NCI-H1092 treated with DMSO at 0.1 percent for 48 hours (cell line): ENCODE results near the gene FMO5.
"Not testable (repeated sequence)": the region's sequence is repeated elsewhere in the genome, so short reads cannot be mapped to it uniquely, and the experiment has no call there.

Source experiments
- DNase-seq: peaks from one replicate; lab custom pipeline; 2025; lab: John Stamatoyannopoulos, UW

Gene FMO5, protein sequence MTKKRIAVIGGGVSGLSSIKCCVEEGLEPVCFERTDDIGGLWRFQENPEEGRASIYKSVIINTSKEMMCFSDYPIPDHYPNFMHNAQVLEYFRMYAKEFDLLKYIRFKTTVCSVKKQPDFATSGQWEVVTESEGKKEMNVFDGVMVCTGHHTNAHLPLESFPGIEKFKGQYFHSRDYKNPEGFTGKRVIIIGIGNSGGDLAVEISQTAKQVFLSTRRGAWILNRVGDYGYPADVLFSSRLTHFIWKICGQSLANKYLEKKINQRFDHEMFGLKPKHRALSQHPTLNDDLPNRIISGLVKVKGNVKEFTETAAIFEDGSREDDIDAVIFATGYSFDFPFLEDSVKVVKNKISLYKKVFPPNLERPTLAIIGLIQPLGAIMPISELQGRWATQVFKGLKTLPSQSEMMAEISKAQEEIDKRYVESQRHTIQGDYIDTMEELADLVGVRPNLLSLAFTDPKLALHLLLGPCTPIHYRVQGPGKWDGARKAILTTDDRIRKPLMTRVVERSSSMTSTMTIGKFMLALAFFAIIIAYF

DNA sequence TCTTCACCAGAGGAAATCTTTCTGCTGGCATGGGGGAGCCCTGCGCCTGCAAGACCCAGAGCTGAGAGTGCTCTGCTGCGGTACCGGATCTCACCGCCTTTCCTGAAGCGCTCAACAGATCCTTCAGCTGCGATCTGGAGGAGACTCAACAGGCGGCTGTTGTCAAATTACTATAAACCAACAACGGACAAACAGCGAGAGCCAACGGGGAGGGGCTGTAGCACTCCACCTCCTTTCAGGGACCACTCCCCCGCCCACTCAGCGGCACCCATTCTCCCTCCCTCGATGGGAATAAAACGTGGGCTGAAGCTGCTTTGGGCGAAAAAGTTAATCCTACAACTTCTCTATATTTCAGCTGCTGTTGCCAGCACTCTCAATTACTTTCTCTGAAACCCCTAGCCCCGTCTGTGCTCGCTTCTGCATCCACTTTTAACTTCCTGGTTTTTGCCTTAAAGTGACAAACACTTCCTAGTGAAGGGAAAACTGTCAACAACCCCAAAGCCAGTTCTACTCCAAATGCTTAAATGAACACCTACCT lies at the start of gene FMO5:
Gene FMO5 (minus strand): TSS at position 147 of the 538 bp plus-strand sequence. CDS start 310 bp downstream, outside the sequence.
- DNase-seq, result peak; percentile 38

DNA sequence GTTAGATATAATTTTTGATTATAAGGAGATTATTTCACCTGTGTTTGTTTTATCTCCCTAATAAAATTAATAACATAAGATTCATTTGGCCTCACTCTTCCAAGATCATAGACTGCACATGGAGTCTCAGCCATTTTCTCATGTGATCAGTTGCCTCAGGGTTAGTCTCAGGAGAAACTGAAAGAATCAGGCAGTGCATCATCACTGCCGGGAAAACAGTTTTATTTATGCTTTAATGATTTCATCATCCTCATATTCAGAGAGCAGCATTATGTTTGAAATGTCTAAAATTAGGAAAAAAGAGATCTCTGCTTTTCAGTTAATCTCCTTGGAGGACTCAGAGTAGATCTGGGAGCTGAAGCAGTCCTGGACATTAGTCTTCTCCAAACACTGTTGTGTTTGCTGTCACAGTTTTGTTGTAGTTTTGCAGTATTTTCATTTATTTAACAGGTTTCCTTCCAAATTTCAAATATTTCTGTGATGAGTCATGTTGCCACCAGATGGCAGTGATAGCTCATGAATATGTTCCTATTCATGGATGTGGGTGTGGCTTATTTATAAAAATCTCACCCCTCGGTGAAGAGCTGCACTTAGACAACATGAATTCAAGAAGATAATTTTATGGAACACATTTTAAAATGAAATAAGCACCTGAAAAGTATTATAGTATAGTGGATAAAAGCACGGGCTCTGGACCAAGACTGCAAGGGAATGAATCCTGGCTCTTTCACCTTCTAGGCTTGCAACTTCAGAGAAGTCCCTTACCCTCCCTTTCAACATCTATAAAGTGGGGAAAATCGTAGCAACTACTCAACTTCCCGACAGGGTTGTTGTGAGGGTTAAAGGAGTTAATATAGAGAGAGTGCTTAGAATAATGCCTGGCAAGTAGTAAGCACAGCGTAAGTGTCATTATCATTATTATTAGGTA lies 48.5 kb upstream of the FMO5 start:
- DNase-seq, result peak; percentile 58

DNA sequence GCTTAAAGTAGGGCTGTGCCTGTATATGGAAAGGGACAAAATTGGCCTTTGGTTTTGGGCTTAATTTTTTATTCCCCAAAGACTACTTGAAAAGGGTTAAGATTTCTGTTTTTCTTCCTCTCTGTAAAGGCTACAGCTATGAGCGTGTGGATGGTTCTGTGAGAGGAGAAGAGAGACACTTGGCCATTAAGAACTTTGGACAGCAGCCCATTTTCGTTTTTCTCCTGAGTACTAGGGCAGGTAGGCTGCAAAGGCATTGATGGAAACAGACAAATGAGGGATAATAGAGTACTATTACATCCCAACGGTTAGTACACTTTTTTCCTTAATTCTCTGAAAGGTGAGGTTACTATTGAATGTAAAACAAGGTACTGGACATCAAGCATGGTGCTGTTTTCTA lies 46.9 kb upstream of the FMO5 start:
- DNase-seq, result no peak

DNA sequence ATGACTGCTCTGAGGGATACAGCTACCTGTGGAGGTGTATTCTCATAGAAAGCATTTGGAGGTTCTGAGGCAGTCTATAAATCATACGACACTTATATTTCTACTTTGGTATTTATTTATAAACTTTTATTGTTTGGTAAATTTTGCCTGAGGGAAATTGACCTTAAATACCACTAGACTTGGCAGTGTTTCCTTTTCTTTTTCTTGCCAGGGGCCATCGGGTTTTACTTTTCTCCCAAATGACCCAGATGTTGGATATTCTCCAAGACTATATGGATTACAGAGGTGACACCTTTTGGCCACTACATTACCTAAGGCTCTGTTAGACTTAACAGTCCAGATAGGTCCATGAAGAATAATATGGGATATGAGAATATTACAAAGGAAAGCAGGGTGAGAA lies 45.6 kb upstream of the FMO5 start:
- DNase-seq, result no peak

DNA sequence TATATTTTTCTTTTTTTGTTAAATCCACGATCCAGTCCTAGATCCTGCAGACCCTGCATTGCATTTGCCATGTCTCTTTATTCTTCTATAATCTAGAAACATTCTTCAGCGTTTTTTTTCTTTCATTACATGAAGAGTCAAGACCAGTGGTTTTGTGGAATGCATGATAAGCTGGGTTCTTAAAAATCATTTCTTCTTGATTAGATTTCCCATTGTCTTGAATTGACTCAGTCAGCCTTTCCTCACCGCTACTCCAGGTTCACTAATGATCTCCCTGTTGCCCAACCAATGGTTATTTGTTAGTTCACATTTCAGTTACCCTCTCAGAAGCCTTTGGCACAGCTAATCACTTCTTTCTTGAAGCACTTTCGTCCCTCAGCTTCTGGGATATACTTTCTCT lies 42.6 kb upstream of the FMO5 start:
- DNase-seq, result no peak

DNA sequence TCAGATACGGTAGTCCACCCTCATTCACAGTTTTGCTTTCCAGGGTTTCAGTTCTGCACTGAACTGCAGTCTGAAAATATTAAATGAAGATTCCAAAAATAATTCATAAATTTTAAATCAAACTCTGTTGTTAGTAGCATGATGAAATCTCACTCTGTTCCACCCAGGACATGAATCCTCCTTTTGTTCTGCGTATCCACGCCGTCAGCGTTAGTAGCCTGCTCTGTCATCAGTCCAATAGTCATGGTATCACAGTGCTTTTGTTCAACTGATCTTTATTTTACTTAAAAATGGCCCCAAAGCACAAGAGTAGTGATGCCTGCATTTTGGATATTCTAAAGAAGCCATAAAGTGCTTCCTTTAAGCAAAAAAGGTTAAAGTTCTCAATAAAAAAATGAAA lies 41.2 kb upstream of the FMO5 start:
- DNase-seq, result no peak

DNA sequence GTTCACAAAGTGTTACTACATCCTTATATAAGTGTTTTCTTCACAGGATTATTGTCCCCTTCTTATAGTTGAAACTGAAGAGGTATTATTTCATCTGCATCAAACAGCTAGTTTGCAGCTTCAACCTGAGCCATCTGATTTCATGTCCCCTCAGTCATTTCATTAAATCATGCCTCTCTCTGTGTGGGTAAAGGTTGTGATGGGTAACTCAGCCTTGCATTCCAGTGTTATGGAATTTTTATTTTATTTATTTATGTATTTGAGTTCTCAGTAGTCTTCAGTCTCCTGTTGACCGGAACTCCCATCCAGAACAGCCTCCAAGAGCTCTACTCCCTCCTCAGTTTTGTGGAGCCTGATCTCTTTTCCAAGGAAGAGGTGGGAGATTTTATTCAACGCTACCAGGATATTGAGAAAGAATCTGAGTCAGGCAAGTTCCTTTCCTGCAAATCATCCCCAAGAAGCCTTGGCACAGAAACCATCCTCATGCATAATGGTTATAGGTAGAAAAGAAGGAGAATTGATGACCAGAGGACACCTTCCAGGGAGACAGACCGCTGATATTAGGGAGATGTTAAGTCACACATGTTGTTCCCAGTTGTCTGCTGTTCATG lies 39.1 kb upstream of the FMO5 start:
- no peak for DNase-seq

DNA sequence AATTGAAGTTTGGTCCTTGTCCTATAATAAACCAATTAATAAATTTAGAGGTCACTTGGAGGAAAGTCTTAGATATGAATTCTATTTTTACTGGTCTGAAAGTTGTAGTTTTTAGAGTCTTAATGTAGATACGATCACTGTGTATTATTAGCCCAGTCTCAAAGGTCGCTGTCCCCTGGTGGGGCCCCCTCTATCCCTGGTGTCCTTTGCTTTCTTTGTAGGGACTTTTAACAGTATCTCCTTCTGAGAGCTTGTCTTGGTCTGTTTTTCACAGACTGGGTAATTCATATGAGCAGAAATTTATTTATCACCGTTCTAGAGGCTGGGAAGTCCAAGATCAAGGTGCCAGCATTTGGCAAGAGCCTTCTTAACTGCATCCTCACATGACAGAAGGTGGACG lies 35.8 kb upstream of the FMO5 start:
- DNase-seq, result no peak

DNA sequence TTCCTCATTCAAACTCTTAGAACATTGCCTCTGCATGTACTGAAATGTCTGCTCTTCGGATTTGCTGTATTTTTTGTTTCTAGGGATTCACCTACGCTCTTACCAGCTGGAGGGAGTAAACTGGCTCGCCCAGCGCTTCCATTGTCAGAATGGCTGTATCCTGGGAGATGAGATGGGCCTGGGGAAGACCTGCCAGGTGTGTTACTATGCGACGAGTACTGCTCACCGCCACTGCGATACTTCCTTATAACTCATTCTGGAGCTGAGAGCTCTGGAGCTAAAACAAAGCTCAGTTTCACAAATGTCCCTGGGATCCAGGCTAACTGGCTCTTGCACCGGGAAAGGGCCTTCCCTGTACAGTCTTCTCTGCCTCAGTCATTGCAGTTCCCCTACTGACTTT lies 27.4 kb upstream of the FMO5 start:
- DNase-seq, result no peak

DNA sequence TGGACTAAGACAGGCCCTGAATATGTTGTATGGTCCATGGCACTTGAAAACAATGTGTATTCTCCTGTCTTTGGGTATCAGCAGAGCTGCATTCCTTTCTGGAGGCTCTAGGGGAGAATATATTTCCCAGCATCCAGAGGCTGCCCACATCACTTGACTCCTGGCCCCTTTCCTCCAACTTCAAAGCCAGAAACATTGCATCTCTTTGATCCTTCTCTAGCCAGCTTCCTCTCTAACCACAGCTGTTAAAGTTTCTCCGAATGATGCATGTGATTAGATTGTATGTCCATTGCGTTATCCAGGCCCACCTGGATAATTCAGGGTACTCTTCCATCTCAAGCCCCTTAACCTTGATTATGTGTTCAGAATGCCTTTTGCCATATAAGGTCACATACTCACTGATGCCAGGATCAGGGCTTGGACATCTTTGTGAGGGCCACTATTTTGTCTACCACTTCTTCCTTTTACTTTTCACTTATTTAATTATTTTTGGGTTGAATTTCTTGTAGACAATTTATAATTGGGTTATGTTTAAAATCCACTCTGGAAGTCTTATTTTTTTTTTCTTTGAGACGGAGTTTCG lies 22.6 kb upstream of the FMO5 start:
- no peak for DNase-seq

DNA sequence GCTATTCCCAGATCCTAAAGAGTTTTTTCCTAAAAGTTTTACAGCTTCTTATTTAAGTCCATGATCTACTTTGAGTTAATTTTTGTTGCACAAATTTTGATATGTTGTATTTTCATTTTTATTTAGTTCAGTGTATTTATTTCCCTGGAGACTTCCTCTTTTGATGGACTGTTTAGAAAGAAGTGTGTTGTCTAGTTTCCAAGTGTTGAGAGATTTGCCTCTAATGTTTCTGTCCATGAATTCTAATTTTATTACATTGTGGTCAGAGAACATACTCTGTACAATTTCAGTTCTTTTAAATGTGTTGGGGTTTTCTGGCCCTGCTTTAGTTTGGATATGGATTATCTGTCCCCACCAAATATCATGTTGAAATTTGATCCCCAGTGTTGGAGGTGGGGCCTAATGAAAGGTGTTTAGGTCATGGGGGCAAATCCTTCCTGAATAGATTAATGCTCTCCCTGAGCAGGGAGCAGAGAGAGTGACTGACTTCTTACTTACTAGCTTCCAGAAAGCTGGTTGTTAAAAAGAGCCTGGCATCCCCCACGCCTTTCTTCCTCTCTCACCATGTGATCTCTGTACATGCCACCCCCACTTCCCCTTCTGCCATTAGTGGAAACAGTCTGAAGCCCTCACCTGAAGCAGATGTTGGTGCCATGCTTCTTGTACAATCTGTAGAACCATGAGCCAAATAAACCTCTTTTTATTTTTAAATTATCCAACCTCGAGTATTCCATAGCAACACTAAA lies 21.9 kb upstream of the FMO5 start:
- no peak for DNase-seq

DNA sequence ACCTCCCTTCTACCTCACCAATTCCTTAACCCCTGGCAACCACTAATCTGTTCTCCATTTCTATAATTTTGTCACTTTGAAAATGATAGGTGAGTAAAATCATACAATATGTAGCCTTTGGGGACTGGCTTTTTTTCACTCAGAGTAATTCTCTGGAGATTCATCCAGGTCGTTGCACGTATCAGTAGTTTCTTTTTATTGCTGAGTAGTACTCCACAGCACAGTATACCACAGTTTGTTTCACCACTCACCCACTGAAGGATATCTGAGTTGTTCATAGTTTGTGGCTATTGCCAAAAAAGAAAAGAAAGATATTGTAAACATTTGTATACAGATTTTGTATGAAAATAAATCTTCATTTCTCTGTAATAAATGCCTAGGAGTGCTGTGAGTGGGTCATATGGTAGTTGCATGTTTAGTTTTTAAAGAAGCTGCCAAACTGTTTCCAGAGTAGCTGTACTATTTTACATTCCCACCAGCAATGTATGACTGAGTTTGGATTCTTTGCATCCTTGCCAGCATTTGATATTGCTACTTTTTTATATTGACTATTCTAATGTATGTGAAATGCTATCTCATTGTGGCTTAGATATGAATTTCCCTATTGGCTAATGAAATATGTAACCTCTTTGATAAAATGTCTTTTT lies 21.0 kb upstream of the FMO5 start:
- DNase-seq, result no peak

DNA sequence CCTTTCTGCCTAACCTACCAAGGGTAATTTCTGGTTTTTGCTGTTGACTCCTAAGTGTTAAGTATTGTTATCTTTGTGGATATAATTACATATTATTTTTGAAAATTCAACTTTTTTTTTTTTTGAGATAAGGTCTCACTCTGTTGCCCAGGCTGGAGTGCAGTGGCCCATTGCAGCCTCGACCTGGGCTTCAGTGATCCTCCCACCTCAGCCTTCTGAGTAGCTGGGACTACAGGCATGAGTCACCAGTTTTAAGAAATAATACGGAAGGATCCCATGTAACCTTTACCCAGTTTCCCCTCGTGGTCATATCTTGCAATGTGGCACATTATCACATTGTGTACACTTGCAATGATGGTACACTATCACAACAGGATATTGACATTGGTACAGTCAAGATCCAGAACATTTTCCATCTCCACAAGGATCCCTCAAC lies 20.5 kb upstream of the FMO5 start:
- DNase-seq, result no peak

DNA sequence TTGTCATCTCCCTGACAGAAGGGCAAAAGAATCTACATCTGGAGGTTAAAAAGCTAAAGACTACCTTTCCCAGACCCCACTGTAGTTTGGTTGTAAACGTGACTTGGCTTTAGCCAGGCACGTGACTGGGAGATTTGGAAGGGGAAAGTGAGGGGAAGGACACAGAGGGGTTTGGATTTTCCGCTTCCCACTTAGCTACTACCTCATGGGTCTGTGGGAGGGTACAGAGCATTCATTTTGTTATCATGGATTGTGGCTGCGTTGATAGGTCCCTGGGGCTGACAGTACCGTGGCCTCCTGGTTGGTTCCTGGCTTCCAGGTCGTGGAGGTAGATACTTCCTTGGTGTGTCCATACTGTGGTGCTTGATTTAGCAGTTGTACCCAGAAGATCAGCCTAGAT lies 20.0 kb upstream of the FMO5 start:
- no peak for DNase-seq

DNA sequence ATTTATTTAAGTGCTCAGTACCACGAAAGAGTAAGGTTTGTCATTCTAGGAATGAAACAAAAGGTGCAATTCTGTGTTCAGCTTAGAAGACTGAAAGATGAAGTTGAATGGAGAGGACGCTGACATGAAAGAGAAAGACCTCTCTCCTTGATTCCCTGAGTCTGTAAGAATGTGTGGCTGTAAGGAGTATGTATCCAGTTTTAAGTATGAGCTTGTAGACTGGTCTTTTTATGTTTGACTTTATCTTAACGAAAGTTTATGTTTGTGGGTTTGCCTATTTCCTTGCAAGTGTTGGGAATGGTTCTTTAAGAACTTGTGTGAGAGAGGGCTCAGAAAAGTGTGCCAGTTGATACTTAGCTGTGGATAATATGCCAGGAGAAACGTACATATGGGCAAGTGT lies 18.7 kb upstream of the FMO5 start:
- peak; percentile 34 for DNase-seq

DNA sequence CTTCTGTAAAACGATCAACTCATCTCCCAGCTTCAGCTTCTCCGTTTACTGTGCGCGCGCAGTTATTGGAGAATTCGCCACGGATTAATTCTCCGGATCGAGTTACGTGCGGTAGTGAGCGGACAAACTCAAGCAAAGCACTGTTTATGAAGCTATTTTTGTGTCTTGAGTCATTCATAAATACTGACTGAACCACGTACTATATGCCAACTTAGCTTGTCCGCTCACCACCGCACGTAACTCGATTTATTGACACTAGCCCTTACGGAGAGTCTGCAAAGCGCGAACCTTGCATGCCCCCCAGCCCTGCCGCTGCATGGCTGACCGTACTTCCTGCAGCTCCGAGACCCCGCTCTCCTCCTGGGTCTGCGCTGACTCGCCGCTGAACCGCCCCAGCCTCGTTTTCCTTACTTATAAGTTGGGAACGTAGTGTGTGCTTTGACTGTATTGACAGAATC lies 18.1 kb upstream of the FMO5 start:
- peak; percentile 64 for DNase-seq

DNA sequence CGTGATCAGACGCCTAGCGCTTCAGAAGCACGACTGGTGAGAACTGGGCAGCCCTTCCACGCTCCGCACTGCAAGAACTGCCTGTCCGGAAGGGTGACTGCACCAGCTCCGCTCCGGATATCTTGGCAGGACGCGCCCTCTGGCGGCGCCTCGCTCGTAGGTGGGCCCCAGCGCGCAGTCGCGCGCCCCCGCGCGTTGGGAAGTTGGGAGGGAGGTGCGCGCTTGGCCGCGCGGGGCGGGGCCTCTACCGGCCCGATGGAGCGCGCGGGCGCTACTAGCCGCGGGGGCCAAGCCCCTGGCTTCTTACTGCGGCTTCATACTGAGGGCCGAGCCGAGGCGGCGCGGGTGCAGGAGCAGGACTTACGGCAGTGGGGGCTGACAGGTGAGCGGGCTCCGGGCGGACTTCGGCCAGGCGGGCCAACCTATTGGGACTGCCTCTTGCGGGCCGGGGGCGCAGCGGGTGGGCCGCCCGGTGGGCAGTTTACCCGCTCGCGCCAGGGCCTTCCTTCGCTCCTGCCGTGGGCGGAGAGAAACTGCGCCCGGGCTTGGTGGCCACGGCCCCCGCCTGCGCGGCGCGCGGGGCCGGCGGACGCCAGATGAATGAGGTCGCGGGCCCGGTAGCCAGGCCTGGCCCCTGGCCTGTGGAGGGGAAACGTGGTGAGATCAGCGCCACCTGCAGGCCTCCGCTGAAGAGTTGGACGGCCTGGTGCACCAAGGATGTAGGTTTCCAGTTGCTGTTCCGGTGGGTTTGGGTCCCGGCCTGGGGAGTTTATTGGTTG lies 17.5 kb upstream of the FMO5 start, which contains the start of gene CHD1L:
Gene CHD1L (plus strand): TSS at position 236 of the 779 bp plus-strand sequence. CDS start 20 bp downstream, at position 256.
- DNase-seq, result peak; percentile 96

DNA sequence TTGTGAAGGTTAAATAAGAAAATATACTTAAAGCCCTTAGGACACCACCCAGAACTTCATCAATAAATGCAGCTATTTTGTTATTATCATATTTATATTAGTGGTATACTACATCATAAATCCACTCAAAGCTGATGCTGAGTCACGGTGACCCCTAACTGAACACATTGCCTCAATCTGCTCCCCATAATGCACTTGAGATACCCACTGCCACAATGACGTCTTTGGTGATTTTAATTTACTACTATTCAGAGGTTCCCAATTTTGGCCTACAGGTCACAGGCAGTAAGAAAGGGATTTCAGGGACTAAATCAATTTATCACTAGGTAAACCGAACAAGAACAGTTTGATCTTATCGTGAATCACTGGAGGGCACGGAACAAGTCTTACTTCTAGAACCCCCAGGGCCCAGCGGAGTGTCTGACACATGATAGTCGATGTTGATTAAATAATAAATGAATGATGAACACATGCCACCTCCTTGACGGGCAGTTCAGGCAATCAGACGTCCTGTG lies 16.9 kb upstream of the FMO5 start:
- DNase-seq, result no peak

DNA sequence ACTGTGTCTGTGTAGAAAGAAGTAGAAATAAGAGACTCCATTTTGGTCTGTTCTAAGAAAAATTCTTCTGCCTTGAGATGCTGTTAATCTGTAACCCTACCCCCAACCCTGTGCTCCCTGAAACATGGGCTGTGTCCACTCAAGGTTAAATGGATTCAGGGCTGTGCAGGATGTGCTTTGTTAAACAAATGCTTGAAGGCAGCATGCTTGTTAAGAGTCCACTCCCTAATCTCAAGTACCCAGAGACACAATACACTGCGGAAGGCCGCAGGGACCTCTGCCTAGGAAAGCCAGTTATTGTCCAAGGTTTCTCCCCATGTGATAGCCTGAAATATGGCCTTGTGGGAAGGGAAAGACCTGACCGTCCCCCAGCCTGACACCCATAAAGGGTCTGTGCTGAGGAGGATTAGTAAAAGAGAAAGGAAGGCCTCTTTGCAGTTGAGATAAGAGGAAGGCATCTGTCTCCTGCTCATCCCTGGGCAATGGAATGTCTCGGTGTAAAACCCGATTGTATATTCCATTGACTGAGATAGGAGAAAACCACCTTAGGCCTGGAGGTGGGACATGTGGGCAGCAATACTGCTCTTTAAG lies 15.1 kb upstream of the FMO5 start:
- DNase-seq, result not testable (repeated sequence)
